ENCODE data around the gene COL4A1.
"Not testable (repeated sequence)": the region's sequence is repeated elsewhere in the genome, so short reads cannot be mapped to it uniquely, and the experiment has no call there.

Gene COL4A1

DNA sequence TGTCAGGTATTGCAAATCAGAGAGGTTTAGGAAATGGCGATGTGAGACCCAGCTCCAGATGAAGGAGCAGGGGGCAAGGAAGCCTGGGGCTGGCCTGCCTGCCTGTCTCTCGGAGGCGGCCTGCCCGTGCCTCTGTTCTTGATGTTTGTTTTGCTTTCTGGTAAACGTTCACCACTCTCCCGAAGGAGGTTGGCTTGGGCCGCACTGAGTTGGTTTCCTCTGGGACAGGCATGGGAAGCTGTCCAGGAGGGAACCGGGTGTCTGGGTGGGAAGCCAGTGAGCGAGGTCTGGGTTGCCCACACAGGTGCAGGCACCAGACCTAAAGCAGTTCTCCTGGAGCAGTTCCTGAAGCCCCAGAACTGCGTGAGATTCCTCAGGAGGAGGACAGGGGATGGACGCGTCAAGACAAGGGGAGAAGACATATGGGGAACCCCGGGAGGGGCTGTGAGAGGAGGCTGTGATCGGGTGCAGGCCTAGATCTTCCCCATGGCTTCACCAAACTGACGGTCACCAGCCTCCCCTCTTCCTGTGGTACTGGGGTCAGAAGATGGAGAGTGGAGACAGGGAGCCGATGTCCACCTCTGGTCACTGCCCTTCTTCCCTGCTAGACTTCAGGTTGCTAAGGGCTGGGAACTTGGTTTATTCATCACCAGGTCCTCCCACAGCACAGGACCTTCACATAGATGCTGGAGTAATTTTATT is 15.3 kb upstream of the COL4A1 start:
- DNase-seq = no peak

- DNase-seq = not testable (repeated sequence)
Observed at GRCh38 chr13:110321573-110321972, 14.6 kb upstream of the COL4A1 start.

DNA sequence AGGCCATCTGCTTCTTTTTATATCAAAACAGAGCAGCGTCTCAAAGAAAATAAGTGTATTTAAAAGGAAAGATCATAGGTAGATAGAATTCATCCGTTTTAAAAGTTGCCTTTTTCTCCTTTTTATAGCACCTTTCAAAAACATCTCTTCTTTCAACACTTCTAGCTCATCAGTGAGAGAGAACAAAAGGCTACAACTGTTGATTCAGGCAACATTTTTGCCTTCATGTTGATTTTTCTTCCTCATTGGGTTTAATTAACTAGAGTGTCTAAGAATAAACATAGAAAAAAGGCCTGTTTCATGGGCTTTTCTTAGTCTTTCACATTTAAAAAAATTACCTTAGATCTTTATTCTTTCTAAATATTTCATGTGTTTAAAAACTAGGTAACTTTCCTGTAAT is 13.7 kb upstream of the COL4A1 start:
- DNase-seq = no peak

DNA sequence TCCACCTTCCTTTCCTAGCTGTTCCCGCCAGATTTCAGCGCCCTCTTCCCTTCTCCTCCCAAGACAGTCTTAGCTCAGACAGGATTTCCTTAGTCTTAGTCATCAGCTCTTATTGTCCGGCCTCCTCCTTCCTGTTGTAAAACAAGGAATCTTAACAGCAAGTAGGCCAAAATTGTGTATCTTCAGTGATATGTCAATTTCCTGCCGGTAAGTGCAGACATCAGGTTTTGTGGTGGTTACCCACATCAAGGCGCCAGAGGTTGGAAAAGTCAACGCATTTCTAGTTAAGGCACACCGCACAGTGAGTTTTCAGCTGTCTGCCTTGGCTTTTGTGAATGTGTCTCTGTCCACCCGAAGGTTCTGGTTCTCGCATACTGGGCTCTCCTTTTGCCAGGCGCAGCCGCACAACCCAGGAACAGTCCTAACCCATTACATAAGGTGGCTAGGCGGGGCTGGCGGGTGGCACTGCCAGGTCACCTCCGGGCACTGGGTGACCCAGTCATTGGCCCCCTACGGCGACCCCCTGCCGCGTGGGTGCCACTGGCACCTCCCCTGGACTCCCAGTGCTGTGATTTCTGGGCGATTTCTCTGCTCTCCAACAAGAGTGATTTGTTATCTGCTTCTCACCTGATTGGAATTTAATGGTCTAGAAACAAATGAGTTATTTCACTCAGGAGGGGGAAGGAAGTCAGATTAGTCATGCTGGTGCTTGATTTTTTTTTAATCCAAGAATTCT is 13.0 kb upstream of the COL4A1 start:
- no peak for DNase-seq

DNA sequence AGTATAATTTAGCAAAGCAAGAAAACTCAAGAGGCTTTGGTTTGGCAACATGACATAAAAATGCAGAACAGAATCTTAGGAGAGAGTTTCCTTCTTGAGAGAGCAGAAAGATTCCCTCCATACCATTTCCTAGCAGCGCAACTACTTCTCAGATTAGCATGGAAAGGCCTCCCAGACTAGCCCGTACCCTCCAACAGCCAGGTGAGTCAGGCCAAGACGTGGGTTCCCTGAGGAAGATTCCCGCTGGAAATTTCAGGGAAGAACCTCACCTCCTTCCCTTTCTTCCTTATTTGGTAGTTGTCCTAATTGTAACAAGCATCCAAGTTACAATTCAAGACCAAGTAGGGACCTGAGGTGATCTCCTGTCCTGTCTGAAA is 12.4 kb upstream of the COL4A1 start:
- DNase-seq = no peak

- no peak for DNase-seq
Observed at GRCh38 chr13:110318920-110319319, 12.0 kb upstream of the COL4A1 start.

- DNase-seq = no peak
Observed at GRCh38 chr13:110317496-110318195, 10.7 kb upstream of the COL4A1 start.

- DNase-seq = no peak
Observed at GRCh38 chr13:110317093-110317492, 10.1 kb upstream of the COL4A1 start.

DNA sequence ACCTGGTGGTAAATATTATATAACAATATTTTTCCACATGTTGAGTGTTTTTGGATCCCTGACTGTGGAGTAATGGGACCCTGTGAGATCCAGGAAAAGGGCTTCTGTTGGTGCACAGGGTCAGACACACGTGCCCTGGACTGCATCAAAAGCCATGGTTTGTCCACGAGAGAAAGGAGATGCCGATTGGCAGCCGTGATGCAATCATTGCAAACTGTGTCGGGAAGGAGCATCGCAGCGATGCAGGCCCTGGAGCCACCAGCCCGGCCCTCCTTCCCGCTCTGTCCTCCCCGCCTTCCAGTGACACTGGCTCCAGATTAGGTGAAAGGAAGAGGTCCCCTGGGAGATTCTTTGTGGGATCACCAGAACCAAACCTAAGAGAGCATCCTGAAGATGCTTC is 9.2 kb upstream of the COL4A1 start:
- no peak for DNase-seq

DNA sequence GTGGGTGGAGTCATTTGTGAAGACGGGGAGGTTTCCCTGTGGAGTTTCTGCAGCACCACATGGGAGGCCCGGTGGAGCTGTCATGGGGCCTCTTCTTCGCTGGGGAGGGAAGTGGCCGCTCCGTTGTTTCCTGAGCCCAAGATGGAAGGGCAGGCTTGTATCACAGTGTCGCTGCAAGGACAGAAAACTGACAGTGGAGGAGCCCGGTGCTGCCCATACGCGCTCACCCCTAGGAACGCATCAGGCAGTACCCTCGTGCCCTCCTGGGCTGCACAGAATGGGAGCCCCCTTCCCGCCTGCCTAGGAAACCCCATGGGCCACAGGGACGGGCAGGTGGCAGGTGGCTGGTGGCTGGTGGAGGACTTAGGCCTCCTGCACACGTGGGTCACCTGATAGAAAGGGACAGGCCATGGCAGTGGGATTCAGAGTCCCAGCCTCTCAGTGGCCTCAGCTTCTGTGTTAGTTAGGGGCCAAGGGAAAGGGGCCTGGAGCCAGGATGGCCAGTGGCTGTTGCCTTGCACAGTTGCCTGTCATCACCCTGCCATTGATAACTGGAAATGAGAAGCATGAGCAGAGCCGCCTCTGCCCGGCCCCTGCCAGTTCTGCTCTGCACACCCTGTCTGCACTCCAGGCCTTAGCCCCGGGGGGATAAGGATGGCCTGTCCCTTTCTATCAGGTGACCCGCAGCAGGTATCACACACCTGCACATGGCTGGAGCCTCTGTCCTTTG is 7.7 kb upstream of the COL4A1 start:
- DNase-seq = no peak

GRCh38 chr13:110313733-110314132 is 6.8 kb upstream of the COL4A1 start:
- not testable (repeated sequence) for DNase-seq

- not testable (repeated sequence) for DNase-seq
Observed at GRCh38 chr13:110313261-110313660, 6.3 kb upstream of the COL4A1 start.

- DNase-seq = no peak
Observed at GRCh38 chr13:110312339-110313031, 5.5 kb upstream of the COL4A1 start.

GRCh38 chr13:110311443-110312338 is 4.7 kb upstream of the COL4A1 start:
- no peak for DNase-seq

- no peak for DNase-seq
Observed at GRCh38 chr13:110310541-110311442, 3.8 kb upstream of the COL4A1 start.

DNA sequence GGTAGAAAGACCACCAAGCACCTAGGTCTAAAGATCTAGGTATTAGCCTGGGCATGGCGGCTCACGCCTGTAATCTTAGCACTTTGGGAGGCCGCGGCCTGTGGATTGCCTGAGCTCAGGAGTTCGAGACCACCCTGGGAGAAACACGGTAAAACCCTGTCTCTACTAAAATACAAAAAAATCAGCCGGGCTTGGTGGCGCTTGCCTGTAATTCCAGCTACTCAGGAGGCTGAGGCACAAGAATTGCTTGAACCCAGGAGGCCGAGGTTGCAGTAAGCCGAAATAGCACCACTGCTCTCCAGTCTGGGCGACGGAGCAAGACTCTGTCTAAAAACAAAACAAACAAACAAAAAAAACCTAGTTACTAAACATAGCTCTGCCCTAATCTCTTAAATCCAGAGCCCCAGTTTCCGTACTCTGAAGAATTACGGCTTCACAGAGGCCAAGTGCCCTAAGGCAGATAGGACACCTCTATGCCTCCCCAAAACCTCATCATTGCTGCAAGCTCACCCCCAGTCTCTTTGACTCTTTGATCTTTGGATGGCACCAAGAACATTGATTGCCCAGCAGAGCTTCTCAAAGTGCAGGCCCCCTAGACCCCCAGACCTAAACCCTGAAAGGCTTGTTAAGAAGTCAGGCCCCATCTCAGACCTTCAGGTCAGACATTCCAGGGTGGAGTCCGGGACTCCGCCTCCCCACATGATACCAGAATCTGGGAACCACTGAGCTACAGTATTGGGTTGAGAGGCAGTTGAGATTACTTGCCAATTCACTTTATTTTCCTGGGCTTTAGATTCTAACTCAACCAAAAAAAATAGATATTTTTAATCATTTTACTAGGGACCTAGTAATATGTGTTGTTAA is 2.9 kb upstream of the COL4A1 start:
- DNase-seq = no peak

DNA sequence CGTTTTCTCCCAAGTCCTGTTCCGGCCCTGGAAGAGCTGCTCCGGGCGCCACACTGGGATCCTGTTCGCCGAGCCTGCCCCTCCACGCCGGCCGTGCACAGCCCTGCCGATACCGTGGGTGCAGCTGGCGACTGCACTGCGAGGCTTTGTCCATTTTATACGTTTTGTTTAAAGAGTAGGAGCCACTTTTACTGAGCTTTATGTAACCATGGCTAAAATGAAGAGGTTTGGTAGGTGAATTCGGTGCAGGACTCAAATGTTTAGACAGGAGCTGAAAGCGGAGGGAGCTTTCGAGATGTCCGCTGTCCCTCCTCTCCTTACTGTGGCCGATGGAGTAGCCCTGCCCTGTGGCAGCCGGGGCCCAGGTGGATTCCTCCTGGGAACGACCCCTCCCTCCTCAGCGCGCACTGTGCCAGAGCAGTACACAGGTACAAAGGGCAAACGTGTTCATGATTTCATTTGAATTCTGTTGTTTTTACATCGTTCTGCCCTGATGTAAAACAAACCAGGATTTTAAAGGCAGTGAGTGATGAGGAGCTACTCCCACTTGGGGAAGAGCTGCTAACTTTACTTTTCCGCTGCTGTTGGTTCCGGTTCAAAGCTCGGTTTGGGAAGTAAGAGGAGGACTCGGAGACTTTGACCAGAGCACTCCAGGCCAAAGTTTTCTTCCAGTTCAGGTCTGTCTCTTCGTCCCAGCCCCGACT is 1.9 kb upstream of the COL4A1 start:
- peak; percentile 76 for DNase-seq

- peak; percentile 55 for DNase-seq
Observed at GRCh38 chr13:110307767-110308655, 1.1 kb upstream of the COL4A1 start.

Measured in NCI-H1105 treated with DMSO at 0.1 percent for 48 hours (cell line).